ENCODE measurements around the gene INPP4B.

Gene INPP4B

GRCh38 chr4:142583708-142584107, 262.4 kb downstream of the INPP4B start:
- POLR2A ChIA-PET: no interaction called here
- CTCF ChIA-PET: no interaction called here
- no peak overlapping the region for H3K4me3 ChIP-seq (ENCODE audit: low read depth, low read length)
- TF ChIP-seq CTCF (IDR thresholded peaks at IDR 0.05; ENCODE audit: insufficient read depth, low read length, missing control alignments): no peak
- DNase-seq (ENCODE audit: low read depth, low spot score): no peak

- TF ChIP-seq CTCF (IDR thresholded peaks at IDR 0.05; ENCODE audit: insufficient read depth, low read length, missing control alignments): no peak
- no peak overlapping the region for H3K4me3 ChIP-seq (ENCODE audit: low read depth, low read length)
- ChIA-PET POLR2A (interaction anchor here (0.7 kb wide), 1 partner anchor 582 kb away, joined by 3 read pairs; no protein-coding TSS in a partner anchor), CTCF (no interaction called here)
- no peak for DNase-seq (ENCODE audit: low read depth, low spot score)
Measured at GRCh38 chr4:142582340-142582739, 263.8 kb downstream of the INPP4B start.

GRCh38 chr4:142581881-142582280, 264.2 kb downstream of the INPP4B start:
- POLR2A ChIA-PET: interaction anchor here (0.7 kb wide), 1 partner anchor 583 kb away, joined by 3 read pairs; no protein-coding TSS in a partner anchor
- no peak overlapping the region for H3K4me3 ChIP-seq (ENCODE audit: low read depth, low read length)
- no peak for DNase-seq (ENCODE audit: low read depth, low spot score)
- no peak for TF ChIP-seq CTCF (IDR thresholded peaks at IDR 0.05; ENCODE audit: insufficient read depth, low read length, missing control alignments)
- CTCF ChIA-PET: interaction anchor here (0.9 kb wide), 1 partner anchor 112 kb away, joined by 3 read pairs; no protein-coding TSS in a partner anchor

- no peak overlapping the region for H3K4me3 ChIP-seq (ENCODE audit: low read depth, low read length)
- ChIA-PET CTCF (no interaction called here), POLR2A (no interaction called here)
- TF ChIP-seq CTCF (IDR thresholded peaks at IDR 0.05; ENCODE audit: insufficient read depth, low read length, missing control alignments): no peak
- DNase-seq (ENCODE audit: low read depth, low spot score): no peak
Measured at GRCh38 chr4:142579443-142579842, 266.7 kb downstream of the INPP4B start.

- no peak overlapping the region for H3K4me3 ChIP-seq (ENCODE audit: low read depth, low read length)
- ChIA-PET CTCF (no interaction called here), POLR2A (no interaction called here)
- DNase-seq (ENCODE audit: low read depth, low spot score): no peak
- no peak for TF ChIP-seq CTCF (IDR thresholded peaks at IDR 0.05; ENCODE audit: insufficient read depth, low read length, missing control alignments)
Measured at GRCh38 chr4:142574306-142574705, 271.8 kb downstream of the INPP4B start.

- ChIA-PET CTCF (no interaction called here), POLR2A (no interaction called here)
- TF ChIP-seq CTCF (IDR thresholded peaks at IDR 0.05; ENCODE audit: insufficient read depth, low read length, missing control alignments): no peak
- H3K4me3 ChIP-seq (ENCODE audit: low read depth, low read length): no peak overlapping the region
- no peak for DNase-seq (ENCODE audit: low read depth, low spot score)
Measured at GRCh38 chr4:142572071-142572470, 274.0 kb downstream of the INPP4B start.

All from AG04449 (cell line).